HG02623 (cell line): Measurements from ENCODE around the gene ETFA.
"Not testable (repeated sequence)": the region's sequence is repeated elsewhere in the genome, so short reads cannot be mapped to it uniquely, and the experiment has no call there.

ENCODE experiments used
- ATAC-seq: cut with Tn5 transposase; IDR thresholded peaks from one replicate; pipeline ENCODE4 v1.9.1; 2021; ENCODE audit warnings: moderate library complexity; ENCODE audit not compliant: unreplicated experiment

ETFA gene

DNA sequence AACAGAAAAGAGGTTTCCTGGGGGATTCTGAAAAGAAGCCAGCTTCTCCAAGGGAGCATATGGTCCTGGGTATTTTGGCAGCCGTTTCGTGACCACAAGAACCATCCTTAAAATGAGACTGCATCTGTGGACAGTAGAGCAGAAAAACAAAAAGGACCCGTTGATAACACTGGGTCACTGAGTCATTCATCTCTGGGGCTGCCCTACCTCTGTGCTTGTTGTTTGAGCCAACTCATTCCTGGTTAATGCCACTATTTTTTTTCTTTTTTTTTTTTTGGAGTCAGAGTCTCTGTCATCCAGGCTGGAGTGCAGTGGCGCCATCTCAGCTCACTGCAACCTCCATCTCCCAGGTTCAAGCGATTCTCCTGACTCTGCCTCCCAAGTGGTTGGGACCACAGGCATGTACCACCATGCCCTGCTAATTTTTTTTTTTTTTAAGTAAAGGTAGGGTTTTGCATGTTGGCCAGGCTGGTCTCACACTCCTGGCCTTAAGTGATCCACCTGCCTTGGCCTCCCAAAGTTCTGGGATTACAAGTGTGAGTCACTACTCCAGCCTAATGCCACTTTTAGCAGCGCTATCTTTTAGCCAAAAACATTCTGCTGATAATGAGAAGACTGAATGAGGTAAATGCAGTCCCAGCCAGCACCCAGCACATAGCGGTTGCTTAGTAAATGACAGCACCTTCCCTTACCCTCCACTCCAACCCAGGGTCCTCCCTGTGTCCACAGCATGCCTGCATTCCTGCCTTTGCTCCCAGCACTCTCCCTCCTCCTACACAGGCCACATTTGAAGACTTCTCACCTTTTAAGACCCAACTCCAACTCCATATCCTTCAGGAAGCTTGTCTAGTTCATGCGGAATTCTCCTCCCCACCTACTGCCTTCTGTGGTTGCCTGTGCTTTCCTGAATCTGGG lies 16.2 kb upstream of the ETFA start:
- no peak for ATAC-seq

DNA sequence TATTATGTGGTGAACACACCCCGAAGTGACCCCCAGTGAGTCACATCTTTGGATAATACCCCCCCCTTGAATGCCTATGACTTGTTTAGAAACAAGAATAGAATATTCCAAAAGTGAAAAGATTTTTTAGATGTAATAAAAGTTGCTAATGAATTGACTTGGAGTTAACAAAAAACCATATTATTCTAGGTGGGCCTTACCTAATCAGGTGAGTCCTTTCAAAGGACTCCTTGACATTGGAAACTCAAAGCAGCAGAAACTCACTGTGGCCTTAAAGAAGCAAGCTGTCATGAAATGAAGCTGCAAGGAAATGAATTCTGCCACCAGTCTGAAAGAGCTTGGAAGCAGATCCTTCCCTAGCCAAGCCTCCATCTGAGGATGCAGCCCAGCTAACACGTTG lies 14.4 kb upstream of the ETFA start:
- ATAC-seq, result no peak

DNA sequence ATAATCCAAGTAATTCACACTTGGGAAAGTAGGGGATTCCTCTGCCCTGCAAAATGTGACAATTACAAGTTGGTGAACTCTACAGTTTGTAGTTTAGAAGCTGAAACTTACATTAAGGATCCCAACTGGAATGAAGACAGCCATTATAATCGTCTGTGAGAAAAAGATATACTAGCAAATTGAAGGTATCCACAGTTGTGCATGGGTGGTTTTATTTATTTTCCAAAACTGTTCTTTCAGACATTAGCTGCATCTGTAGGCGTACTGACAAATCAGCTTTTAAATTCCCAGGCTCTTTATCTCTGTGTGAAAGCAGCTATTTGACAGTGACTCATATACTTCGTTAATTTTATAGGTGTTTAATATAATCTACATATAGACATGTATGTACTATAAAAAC lies 12.8 kb upstream of the ETFA start:
- ATAC-seq, result no peak

DNA sequence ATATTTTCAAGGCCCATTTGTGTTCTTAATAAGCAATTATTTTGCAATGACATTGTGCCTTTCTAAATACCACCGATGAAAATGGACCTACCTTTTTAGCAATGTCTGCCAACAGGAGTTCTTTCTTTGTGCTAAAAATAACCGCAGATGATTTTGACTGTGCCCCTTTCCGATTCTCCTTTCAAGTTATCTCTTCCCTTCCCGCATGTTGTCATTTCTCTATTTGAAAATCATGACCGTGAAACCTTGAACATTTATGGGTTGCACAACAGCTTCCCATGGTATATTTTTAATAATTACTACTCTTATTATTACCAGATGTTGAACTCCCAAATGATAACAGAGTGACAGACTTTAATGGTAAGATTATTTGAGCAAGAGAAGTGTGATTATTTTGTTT lies 10.3 kb upstream of the ETFA start:
- ATAC-seq, result no peak

DNA sequence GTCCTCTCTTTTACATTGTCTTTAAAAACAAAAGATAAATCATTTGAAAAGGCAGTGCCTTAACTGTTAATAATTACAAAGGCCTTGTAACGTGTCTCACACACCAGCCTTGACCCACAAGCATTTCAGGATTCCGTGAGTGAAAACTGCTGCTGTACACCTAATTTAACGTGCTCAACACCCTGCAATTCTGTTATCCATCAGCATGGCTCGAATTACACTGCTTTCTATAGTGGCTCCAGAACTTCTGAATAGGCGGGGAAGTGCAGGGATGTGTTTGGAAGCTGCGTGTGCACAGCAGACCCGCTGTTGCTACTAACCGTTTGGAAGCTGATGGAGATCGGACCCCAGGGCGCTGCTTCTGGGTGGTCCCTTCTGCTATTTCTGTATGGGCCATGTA lies 9.9 kb upstream of the ETFA start:
- ATAC-seq, result no peak

DNA sequence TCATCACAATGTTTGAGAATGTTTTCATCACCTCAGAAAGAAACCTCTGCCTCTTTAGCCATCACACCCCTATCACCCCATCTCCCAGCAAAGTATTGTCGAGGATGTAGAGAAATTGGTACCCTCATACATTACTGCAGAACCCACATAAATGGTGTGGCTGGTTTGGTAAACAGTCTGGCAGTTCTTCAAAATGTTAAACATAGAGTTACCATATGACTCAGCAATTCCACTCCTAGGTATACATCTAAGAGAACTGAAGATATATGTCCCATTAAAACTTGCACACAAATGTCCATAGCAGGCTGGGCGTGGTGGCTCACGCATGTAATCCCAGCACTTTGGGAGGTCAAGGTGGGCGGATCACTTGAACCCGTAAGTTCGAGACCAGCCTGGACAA lies 8.7 kb upstream of the ETFA start:
- no peak for ATAC-seq

DNA sequence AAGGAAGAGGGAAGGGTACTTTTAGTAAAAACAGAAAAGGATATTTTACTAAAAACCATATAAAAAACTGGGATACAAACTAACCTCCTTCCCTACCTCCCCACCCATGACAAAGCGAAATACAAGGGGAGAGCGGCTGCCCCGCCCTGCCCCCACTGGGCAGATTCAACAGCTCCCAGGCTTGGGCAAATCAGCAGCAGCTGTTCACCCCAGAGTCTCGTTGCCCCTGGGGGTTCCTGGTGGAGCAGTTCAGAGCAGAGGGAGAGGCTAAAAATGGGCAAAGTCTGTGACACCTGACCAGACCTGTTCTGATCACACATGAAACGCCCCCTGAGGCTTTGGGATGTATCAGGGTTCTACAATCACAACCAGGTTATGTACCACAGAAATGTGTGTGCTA lies 2.5 kb upstream of the ETFA start:
- ATAC-seq, result no peak

DNA sequence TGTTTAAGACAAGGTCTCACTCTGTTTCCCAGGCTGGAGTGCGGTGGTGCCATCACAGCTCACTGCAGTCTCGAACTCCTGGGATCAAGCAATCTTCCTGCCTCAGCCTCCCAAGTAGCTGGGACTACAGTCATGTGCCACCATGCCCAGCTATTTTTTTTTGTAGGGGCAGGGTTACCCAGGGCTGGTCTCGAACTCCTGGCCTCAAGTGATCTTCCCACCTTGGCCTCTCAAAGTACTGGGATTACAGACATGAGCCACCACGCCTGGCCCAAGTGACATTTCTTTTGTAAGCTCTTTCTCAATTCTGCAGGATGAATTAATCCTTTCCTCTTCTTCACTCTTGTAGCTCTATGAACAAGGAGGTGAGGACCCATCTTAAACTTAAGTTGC lies 1.9 kb upstream of the ETFA start:
- ATAC-seq, result not testable (repeated sequence)

DNA sequence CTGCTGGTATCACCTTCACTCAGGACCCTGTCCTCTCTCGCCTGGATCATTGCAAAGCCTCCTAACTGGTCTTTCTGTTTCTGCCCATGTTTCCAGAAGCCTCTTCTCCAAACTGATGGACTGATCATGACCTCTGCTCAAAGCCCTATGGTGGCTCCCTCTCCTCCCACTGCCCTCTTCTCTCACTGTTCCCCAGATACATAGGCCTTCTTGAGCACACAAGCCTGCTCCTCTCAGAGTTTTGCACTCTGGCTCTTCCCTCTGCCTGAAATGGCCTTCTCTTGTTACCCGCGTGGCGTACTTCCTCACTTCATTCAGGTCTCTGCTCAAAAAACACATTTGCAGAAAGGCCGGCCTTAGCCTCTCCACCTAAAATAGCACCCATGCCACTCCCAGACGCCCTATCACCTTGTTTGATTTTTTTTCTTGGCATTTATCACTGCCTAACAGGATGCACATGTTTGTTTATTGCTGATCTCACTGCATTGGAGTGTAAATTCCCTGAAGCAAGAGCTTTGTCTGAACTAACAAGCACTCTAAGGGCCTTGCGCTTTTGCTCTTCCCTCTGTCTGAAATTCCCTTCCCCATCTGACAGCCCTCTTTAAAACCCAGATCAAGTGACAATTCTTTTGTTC lies 1.4 kb upstream of the ETFA start:
- no peak for ATAC-seq

DNA sequence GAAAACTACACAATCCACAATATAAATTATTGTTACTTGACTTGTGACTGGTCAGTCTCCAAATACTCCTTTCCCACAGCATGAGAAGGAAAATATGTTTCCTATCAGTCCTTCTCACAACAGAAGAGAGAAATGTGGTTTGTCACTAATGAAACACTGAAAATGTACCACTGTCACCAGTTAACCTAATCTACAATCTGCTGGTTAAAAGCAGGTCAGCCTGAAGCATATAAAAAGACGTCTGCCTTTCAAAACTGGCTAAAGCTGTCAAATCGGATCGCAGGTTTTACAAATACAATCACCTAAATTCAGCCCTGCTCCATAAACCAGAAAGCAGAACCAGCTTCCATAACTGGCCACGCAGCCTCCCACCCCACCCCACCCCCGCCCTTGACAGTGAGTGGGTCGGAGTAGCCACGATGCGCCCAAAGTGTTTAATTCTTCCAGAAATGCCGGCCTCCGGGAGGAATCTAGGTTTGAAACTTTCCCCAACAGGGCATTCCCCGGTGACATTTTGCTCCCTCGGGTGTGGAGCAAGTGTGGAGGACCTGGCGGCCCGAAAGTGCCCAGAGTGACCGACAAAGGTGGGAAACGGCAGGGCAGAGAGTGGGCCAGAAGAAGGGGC lies 682 bp downstream of the ETFA start:
- peak; percentile 5 for ATAC-seq

DNA sequence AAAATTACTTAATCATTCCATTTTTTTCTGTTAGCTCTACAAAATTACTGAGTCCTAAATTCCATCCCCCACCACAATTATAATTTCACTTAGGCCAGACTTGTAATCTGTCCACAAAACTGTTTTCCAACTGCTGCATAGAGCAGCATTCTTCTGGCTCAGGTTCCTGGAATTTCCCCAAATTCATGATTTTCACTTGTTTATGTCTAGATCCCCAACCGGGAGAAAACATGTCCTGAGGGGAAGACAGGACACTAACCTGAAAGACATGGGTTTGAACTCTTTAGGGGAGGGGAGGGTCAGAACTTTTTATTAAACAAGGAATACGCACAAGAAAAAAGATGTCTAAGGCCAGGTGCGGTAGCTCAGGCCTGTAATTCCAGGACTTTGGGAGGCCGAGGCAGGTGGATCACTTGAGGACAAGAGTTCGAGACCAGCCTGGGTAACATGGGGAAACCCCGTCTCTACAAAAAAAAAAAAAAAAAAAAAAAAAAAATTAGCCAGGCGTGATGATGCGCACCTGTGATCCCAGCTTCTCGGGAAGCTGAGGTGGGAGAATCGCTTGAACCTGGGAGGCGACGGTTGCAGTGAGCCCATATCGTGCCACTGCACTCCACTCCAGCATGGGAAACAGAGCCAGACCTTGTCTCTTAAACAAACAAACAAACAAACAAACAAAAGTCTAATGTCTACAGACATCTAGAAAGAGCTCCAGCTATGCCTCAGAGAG lies 1.5 kb downstream of the ETFA start:
- ATAC-seq, result no peak

DNA sequence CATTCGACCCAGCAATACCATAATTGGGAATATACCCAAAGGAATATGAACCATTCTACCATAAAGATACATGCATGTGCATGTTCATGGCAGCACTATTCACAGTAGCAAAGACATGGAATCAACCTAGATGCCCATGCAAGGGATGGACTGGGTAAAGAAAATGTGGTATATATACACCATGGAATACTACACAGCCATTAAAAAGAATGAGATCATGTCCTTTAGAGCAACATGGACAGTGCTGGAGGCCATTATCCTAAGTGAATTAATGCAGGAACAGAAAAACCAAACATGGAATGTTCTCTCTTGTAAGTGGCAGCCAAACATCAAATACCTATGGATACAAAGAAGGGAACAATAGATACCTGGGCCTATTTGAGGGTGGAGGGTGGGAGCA lies 7.4 kb downstream of the ETFA start:
- ATAC-seq, result no peak

DNA sequence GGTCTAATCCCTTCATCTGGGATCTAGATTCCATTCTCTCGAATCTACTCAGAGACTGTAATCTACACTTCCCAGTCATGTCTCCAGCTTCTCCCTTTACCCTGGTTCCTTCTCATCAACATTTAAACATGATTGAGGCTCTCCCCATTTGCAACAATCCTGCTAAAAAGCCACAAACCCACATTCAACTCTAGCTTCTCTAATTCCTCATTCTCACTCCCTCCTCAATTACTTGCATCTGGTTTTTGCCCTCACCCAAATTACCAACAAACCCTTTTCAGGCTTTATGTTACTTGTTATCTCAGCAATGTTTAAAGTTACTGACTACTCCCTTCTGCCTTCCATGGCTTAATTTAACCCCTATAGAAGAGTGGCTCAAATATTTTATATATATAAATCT lies 11.5 kb downstream of the ETFA start:
- no peak for ATAC-seq

DNA sequence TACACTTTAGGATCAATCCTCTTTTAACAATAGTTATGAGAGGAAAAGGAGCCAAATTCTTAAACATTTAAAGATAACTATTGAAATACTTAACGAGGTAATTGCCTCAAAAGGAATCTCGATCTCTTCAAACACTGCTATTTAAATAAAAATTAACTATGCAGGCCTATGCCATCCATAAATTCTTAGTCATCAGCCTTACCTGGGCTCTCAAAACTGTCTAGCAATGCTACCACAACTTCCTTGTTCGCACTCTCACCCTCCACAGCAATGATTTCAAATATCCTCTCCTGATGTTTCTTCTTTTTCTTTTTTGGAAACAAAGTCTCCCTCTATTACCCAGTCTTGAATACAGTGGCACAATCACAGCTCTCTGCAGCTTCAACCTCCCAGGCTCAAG lies 12.3 kb downstream of the ETFA start:
- no peak for ATAC-seq

DNA sequence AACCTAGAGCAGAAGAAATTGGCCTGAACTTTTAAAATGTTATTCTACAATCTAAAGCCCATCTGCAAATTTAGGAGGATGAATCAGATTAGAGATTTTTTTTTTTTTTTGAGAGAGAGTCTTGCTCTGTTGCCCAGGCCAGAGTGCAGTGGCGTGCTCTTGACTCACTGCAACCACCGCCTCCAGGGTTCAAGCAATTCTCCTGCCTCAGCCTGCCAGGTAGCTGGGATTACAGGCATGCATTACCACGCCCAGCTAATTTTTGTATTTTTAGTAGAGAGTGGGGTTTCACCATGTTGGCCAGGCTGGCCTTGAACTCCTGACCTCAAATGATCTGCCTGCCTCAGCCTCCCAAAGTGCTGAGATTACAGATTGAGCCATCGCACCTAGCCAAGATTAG lies 13.3 kb downstream of the ETFA start:
- ATAC-seq, result not testable (repeated sequence)

DNA sequence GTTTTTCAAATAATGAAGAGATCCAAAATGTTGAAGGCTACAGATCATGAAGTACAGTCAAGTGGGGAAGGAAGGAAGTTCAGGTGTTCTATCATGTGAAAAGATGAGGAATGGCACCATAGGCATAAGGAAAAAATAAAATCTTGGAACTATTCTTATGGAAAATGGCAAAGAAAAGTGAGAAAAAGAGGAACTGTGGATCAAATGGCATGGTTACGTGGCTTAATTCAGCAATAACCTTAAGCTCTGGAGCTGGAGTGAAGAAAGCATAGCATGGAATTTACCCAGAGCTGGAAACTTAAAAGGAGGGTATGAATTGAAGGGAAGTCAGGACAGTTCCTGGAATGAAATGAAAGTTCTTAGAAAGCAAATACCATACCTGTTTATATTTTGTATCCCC lies 14.4 kb downstream of the ETFA start:
- ATAC-seq, result no peak

DNA sequence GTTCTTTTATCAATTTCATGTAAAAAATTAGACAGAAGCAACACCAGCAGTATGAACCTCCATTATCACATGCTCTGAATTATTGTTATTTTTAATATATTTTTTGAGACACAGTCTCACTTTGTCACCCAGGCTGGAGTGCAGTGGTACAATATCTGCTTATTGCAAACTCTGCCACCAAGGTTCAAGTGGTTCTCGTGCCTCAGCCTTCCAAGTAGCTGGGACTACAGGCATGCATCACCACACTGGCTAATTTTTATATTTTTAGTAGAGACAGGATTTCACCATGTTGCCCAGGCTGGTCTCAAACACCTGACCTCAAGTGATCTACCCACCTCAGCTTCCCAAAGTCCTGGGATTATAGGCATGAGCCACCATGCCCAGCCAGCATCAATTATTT lies 16.8 kb downstream of the ETFA start:
- ATAC-seq, result not testable (repeated sequence)

DNA sequence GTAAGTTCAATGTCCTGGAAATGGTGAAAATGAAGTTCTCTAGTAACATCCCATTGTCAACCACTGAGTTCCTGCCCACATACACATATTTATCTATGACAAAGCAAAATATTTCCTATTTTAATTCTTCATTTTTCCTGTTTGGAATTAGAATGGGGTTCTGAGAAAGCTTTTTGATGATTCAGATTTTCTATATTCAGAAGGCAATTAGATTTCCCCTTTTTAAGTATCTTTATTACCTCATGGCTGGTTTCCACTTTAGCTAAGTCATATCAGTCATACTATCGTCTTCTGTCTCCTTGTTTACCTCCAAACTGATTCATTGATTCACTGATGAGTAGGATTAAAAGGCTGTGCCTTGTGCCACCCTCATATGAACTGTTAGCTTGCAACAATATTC lies 17.9 kb downstream of the ETFA start:
- ATAC-seq, result no peak

DNA sequence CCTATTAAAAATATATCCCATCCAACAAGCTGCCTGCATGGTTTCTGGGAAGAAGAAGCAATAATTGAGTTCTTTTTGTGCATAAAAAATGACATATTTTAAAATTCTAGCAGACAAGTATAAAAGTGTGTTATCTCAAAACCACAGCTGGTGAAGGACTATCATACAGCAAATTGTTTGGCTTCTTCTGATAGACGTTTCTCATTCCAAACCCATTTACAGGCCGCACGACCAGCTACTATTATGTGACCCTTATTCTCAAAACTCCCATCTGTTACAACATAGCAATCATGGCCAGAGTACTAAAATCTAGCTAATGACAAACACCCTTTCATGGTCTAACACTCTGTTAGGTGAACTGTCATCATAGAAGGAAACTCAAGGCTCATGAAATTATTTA lies 21.7 kb downstream of the ETFA start:
- no peak for ATAC-seq

DNA sequence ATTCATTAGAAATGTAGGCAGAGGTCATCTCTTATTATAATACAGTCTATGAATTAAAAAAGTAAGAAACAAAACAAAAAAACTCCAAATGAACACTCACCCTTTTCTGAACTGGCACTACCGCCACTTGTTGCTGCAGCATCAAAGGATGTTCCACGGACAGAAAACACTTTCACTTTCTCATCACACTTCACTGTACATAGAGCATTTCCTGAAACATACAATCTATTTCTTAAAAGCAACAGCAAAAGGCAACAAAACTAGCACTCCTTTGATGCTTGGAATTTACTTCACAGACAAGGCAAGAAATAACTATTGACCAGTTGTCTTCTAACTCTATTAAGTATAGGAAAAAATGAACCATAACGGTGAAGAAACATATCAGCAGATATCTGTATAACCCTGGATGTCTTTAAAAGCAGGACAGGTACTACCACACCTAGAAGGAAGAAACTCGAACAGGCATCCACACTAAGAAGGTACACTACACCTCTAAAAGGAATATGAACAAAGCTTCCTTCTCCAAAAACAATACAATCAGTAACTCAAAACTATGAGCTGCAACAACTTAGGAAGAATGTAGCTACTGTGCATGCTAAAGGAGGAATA lies 24.9 kb downstream of the ETFA start:
- no peak for ATAC-seq

DNA sequence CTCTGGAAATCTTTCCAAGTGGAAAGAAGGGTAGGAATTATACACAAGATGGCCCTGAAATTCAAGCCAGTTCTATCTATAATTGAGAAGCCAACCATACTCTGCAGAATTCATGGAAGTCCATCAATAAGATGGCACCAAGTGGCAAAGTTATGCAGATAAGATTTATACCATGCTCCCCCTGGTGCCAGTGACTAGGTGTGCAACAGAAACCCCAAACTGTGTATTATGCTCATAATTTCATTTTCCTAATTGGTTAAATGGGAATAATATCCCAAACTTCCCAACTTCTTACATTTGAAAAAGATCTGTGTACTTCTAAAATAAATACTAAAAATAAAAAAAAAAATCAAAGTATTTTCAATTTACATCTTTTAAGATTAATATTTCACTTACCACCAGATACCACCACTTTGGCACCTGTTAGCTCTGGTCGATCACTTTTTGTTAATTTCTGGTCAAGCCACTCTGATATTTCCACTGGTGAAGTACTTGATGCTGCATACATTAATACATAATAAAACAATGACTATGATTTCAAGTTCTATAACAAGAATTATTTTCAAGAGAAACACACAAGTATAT lies 25.9 kb downstream of the ETFA start:
- ATAC-seq, result no peak
